D341Med (cell line): ENCODE measurements around the gene TDRD9.

Experiments used
- DNase-seq: peaks from one replicate; pipeline ENCODE4 v3.0.0; 2012; ENCODE audit warnings: low spot score

TDRD9 gene

DNA sequence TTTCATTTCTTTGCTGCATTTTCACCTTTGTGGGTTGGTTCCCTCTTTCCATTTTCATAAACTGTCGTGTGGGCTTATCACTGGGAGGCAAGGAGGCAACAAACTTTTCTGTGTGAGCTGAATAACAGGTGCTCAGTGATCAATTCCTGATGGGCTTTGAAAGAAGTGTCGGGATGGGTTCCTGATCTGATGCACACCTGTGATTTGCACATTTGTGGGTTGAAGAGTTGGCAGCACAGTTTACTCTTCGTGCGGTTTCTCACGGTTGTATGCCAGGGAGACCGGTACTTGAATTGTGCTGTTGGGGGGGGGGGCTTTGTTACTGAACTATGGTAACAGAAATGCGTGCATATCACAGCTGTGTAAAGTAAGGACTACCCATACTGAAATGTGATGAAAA is 141.3 kb downstream of the TDRD9 start:
- no peak for DNase-seq

DNA sequence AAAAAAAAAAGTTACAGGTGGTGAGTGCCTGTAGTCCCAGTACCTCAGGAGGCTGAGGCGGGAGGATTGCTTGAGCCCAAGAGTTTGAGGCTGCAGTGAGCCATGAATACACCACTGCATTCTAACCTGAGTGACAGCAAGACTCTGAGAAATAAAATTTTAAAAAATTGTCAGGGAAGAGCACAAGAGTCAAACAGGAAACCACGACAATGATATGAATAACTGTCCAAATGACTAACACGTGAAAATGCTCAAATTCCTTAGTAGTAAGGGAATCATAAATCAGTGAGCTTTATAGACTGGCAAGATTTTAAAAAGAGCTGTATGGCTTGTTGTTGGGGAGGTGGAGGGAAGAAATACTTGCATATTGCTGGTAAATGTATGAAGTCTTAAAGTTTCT is 144.3 kb downstream of the TDRD9 start:
- DNase-seq, result no peak

DNA sequence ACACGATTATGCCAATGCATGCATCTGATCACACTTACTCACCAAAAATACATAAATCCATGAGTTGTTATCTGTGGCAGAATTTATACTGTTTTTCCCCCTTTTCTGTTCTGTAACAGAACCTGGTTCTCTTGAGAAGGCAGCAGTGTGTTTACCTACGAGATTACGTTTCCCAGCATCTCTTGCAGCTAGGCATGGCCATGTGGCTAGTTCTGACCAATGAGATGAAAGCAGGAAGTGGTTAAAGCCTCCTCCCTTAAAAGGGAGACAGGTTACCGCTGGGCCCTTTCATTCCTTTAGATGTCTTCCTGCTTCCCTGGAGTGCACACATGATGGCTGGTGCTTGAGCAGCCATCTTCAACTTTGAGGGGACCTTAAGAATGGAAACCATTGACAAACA is 145.5 kb downstream of the TDRD9 start:
- no peak for DNase-seq

DNA sequence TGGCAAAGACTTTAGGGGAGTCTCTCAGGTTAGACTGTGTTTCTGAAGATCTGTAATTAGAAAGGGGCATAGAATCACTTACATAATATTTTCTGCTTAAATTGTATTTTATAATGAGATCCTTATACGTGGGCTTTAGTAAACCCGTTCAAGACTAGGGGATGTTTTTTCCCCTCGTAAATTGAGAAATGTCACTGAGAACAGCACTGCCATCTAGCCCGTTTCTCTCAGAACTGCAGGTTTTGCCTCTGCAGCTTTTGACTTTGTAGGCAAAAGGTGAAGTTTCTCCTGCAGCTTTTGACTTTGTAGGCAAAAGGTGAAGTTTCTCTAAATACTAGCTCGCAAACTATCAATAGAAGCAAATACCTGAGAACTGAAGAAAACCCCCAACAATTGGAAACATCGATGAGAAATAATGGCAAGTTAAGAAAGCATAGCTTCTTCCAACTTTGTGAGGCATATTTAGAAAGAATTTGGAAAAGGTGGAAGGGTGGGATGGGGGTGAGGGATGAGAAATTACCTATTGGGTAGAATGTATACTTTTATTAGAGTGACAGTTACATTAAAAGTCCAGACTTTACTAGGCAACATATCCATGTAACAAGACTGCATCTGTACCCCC is 147.4 kb downstream of the TDRD9 start:
- peak; percentile 50 for DNase-seq

DNA sequence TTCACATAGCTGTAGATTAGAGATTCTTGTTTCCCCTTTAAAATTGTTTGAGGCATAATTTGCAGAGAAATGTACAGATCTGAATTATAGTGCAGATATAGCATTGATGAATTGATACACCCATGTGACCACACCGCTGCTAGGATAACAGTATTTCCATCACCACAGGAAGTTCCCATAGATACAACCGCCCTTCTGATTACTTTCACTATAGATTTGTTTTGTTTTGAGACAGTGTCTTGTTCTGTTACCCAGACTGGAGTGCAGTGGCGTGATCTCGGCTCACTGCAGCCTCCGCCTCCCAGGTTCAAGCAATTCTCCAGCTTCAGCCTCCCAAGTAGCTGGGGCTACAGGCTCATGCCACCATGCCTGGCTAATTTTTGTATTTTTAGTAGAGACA is 148.5 kb downstream of the TDRD9 start:
- DNase-seq, result no peak

DNA sequence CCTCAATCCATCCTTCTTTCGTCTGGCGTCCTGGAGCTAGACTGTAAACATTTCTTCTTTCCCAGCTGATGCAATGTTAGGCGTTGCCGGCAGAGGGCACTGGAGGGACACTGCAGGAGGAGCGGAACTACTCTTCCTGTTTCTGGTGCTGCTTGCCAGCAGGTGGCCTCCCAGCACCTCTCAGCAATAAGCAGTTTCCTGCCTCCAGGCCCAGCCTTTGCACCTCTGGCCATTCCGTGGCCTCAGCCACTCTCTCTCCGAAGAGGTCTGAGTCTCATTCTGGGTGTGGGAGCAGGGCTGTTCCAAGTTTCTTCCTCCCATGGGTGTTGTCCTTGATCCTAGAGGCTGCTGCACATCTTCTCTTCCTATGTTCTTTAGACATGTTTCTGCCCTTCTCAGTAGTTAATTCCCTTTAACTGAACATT is 149.8 kb downstream of the TDRD9 start:
- DNase-seq, result peak; percentile 92

DNA sequence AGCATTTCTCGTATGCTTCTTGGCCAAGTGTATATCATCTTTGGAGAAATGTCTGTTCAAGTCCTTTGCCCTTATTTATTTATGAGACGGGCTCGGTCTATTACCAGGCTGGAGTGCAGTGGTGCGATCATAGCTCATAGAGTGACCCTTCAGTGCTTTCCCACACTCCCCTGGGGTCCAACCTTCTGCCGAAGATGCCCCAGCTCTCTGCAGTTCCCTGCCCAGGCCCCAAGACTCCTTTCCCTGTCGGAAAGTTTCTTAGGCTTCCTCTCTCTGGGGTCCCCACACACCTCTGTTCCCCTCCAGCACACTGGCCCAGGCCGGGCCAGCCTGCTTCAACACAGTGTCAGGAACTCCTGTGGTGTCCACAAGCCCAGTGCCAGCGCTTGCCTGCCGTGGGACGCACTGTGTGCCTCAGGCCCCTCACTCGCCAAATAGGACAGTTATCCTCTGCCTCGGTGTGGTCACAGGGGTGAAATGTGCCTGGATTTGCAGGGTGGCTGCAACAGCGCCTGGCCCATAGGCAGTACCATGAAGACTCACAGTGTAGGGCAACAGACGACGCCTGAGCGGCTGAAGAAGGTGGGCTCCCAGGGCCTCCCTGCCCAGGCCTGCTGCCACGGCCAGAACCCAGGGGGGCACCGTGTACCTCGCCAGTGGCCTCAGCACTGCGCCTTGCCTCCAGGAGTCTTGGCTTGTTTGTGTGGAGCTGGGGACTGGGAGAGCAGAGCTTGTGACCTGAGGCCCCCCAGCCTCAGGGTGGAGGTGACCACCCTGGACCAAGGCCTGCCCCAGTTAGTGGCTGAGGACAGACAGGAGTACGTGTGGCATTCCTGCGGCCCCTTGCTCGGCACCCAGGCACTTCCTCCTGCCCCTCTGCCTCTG is 152.4 kb downstream of the TDRD9 start:
- DNase-seq, result no peak

DNA sequence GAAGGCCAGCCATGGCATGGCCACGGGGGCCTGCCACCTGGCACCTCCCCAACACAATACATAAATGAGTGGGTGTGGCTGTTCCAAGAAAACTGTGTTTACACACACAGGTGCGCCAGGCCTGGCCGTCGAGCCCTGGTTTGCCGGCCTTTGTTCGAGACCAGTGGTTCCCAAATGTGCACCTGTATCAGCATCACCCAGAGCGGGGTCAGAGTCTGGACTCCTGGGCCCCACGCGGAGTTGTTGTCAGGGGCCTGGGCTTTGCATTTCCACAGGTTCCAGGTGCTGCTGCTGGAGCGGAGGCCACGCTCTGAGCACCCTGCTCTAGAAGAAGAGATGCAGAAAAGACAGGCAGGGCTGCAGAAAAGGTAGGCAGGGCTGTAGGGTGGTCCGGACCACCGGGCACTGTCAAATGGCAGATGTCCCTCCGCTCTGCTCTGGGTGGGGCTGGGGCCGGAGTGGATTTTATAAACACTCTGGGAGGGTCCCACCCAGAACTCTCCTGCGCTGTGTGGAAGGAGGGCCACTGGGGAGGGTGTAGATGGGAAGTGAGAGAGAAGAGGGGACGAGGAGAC is 153.1 kb downstream of the TDRD9 start:
- no peak for DNase-seq

DNA sequence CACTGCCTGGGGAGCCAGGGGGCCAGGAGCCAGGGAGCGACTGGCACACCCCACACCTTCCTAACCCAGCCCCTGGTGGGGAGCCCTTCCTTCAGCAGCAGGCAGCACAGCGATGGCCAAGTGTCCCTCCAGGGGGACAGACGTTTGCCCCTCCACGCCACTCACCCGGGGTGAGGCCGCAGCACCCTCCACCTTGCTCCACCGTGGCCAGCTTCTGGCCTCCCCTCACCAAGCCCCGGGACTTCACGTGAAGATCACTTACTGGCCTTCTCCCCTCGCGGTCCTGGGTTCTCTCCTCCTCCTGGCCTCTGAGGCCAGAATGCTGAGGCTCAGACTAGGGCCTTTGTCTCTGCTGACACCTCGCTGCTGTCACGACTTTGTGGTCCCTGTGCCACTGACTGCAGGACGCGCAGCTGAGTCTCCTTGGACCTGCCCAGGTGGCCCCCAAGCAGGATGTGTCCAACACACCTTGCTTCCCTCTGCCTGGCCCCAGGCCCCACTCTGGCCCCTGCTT is 153.8 kb downstream of the TDRD9 start:
- DNase-seq, result no peak

DNA sequence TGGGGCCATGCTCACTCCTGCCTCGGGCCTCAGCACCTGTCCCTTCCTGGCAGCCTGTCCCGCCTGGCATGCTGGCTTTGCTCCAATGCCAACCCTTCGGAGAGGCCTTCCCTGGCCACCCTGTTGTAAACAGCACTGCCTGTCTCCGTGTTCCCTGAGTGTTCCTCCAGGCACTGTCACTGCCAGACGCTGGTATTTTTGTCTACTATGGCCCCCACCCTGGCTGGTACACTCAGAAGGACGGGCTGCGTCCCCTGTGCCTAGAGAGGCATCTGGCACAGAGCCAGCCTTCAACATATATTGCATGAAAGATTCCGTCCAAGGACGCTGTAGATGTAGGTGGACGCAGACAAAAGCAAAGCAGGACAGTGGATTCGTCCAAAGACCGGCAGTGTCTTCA is 154.6 kb downstream of the TDRD9 start:
- DNase-seq, result no peak

DNA sequence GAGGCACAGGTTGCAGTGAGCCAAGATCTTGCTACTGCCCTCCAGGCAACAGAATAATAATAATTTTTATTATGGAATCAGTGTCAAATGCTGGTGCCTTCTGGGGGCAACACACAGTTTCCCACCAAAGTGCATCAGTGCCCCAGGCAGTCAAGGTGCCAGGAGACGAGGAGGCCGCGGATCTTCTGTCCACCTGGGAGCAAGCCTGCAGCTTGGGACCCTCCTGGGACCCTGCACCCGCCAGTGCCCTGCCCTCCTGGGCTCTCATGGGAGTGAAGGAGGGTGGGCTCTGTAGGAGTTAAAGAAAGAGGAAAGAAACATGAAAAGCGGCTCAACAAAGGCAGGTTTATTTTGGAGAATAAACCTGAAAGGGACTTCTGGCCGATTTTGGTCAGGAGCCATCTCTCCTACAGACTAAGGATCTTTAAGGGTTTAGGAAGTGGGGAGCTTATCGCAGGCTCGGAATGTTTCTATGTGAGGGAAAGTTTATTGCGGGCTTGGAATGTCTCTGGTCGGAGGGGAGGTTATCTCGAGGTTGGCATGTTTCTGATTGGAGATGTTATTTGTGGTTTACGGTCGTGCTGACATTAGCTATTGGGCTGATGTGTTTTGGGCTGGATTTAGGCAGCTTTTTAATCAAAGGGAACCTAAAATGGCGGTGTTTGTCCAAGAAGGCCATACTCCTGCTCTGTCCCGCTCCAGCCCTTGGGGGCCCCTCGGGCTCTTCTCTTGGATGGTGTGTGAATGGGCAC is 156.2 kb downstream of the TDRD9 start:
- DNase-seq, result no peak

DNA sequence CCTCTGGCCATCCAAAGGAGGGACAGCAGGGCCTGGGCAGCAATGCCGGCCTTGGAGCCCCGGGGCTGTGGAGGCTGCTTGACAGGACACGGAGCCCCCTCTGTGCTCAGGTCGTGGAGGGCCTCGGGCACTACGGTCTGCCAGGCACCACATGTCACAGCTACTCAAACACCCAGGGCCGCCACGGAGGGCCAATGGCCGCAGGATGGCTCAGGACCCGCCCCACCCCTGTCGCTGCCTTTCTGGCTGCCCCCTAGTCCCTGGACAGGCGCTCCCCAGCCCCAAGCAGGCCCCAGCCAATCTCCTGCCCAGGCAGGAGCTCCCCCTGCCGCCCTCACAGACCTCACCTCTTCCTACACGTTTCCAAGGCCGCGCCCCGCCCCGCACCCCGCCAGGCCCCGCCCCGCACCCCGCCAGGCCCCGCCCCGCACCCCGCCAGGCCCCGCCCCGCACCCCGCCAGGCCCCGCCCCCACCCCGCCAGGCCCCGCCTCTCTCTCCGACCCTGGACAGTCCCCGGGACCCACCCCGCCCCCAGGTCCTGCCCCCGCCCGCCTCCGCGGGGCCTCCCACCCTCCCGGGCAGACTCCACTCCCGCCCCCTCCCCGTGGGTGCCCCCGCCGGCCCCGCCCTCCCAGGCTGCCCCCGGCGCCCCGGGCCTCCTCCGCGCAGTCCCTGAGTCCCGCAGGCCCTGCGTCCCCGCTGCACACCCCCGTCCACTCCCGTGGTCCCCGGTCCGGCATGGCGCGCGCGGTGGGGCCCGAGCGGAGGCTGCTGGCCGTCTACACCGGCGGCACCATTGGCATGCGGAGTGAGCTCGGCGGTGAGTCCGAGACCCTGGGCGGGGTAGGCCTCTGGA is 157.0 kb downstream of the TDRD9 start, which contains the start of gene ASPG:
TSS of gene ASPG (plus strand) at position 669 of the 857 bp plus-strand sequence. CDS start at position 740, 71 bp downstream.
- DNase-seq, result peak; percentile 33

DNA sequence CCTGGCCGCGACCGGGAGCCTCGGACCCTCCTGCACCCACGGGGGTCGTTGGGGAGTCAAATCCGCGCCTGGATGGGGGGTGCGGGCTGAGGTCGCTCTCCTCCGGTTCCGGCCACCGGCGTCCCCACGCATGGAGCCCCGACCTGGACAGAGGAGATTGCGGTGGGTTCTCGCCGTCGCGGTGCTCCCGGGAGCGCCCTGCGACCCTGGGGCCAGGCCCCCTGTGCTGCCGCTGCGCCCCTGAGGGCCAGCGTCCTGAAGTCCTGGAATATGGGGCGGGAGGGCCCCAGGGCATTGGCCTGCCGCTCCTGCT is 157.6 kb downstream of the TDRD9 start:
- no peak for DNase-seq

DNA sequence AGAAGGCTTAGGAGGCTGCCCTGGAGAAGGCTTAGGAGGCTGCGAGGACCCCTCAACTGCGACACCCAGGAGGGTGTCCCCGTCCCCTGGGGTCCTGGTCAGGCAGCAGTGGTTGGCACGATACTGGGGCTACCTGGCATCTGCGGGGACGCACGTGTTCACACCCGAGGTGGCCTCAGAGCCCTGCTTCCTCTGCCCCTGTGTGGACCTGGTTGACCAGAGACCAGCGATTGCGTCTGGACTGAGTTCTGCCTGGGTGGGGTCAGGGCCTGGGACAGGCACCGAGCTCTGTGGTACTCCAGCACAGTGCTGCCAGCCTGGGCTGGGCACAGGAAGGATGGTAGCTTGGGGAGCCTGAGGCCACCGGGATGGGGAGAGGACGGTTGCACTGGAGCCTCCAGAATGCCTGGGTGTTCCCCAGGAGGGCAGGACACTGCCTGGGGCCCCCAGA is 158.0 kb downstream of the TDRD9 start:
- no peak for DNase-seq

DNA sequence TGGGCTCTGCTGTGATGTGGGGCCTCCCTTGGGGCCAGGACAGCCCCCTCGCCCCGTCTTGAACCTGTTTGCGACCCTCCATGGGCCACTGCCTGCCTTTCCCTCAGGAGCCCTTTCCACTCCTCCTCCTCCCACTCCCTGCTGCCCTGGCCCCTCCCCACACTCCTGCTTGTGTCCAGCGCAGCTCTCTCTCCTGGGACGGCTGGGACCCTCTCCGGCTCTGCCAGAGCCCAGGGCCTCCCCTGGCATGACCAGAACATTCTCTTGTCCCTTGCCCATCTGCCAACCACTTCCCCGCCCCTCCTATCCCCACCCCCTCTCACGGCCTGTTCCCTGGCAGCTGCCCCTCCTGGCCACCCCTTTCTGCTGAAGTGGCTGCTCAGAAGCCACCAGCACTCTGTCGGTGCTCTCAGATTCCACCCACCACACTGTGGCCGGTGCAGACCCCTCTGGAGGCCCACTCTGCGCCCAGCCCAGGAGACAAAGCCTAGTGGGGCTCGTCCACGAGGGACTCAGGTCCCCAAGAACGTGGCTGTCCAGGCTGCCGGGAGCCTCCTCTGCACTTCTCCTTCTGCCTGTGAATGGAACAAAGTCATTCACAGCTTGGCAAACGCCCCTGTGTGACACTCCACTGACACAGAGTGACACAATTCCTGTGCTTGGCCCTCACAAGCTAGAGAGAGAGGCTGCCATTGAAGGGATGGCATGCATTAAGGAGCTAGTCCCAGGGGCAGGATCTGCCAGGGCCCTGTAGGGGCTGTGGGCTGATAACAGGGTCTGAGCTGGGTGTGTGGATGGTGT is 158.6 kb downstream of the TDRD9 start:
- no peak for DNase-seq

DNA sequence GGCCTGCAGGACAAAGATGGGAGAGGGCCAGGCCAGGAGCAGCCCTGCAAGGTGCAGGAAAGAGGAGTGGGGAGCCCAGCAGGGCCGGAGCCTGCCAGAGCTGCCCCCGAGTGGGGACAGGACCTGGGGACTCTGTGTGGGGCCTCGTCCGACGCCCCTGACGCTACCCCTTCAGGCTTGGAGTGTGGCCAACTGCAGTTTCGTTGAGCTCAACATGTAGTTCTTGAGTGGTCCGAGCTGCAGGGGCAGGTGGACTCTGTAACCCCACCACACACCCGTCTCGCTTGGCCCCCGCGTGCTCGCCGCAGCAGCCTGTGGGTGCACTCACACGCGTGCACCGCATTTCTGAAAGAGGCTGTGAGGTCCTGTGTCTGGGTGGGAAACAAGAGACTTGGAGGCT is 159.2 kb downstream of the TDRD9 start:
- no peak for DNase-seq

DNA sequence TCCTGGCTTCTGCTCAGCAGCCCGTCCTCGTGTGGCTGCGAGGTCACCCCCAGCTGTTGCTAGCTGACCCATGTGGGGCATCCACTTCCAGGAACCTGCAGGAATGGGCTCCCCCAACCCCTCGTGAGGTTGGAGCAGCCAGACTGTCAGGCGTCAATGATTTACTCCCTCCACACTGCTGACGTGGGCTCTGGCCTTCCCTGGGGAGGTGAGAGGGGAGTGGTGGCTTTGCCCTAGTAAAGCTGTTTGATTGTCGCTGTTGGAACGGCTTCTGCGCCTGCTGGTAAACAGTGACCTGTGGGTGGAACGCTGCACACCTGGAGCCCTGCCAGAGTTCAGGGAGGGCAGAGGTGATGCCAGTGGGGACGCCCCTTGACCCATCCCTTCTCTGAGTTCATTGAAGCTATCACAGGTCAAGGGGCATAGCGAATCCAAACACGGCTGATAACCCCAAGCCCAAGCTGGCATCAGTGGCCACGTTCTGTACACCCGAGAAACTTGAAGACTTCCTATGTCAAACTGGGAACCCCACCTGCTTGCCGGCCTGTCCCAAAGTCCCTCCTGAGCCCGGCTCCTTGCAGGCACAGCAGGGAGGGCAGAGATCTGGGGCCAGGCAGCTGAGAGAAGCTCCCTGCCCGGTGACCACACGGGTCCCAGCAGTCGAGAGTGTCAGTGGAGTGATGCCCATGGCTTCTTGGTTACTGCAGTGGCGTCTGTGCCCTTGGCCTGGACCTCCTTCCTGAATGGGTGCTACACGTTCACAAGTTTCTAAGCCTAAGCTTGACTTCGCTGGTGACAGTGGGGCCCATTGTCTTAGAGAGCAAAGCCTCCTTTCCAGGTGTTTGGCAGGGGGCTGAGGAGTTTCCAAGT is 160.0 kb downstream of the TDRD9 start:
- DNase-seq, result no peak

DNA sequence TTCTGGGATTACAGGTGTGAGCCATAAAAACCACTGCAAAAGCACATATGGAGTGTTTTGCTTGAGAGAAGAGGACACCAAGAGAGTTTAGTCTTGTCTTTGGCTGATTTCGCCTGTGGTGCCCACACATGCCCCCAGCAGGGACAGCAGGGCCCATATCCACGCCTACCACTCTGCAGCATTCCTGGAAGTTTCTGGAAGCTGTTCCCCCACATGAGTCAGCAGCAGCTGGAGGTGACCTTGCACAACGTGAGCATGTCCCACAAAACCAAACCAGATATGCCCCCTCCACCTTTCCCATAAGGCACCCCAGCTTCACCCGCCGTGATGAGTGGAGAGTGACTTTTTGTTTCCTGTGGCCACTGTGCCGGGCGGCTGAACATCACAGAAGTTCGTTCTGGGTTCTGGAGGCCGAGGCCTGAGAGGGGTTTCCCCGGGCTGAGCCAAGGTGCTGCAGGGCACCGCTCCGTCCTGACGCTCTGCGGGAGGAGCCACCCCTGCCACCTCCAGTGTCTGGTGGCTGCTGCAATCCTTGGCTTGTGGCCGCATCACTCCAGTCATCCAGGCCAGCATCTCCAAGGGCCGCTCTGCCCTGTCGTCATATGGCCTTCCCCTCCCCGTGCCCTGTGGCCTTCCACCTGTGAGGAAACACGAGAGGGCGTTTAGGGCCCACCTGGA is 162.0 kb downstream of the TDRD9 start:
- DNase-seq, result no peak
